GM18499 (cell line): ENCODE results near the gene BICD2.
A peak's percentile ranks its signal among the peaks of the same experiment; 100 is the strongest.

Experiments used
- ATAC-seq: cut with Tn5 transposase; IDR thresholded peaks from one replicate; pipeline ENCODE4 v1.9.1; 2021; ENCODE audit warnings: moderate number of reproducible peaks; ENCODE audit not compliant: insufficient read depth, unreplicated experiment

Gene BICD2

GRCh38 chr9:92728831-92729734 is 35.5 kb downstream of the BICD2 start:
- ATAC-seq: peak; percentile 63

- ATAC-seq: no peak
Observed at GRCh38 chr9:92727716-92728700, 36.6 kb downstream of the BICD2 start.

- ATAC-seq: no peak
Observed at GRCh38 chr9:92726971-92727715, 37.5 kb downstream of the BICD2 start.

GRCh38 chr9:92726348-92726747 is 38.3 kb downstream of the BICD2 start:
- ATAC-seq: no peak

- no peak for ATAC-seq
Observed at GRCh38 chr9:92725766-92726165, 38.9 kb downstream of the BICD2 start.

- no peak for ATAC-seq
Observed at GRCh38 chr9:92725266-92725545, 39.4 kb downstream of the BICD2 start.

GRCh38 chr9:92724528-92725265 is 39.9 kb downstream of the BICD2 start:
- no peak for ATAC-seq

- ATAC-seq: no peak
Observed at GRCh38 chr9:92723801-92724323, 40.8 kb downstream of the BICD2 start.

- no peak for ATAC-seq
Observed at GRCh38 chr9:92723299-92723625, 41.4 kb downstream of the BICD2 start.

GRCh38 chr9:92722386-92723298 is 42.0 kb downstream of the BICD2 start:
- ATAC-seq: no peak

GRCh38 chr9:92721548-92721947 is 43.1 kb downstream of the BICD2 start:
- ATAC-seq: no peak

- no peak for ATAC-seq
Observed at GRCh38 chr9:92720807-92721535, 43.7 kb downstream of the BICD2 start.

- ATAC-seq: no peak
Observed at GRCh38 chr9:92720209-92720765, 44.3 kb downstream of the BICD2 start.

- ATAC-seq: no peak
Observed at GRCh38 chr9:92719028-92719647, 45.5 kb downstream of the BICD2 start.

GRCh38 chr9:92718086-92719001 is 46.3 kb downstream of the BICD2 start:
- no peak for ATAC-seq
